Keratinocyte (primary cell): Measurements from ENCODE around the gene PLD1. TPM values are rescaled to one million over a fixed set of nuclear protein-coding genes. Genes with fewer than 3 reads are reported as not detected.

Experiments
- DNase-seq: peaks from one replicate; pipeline ENCODE4 v3.0.0-alpha.2; 2011; ENCODE audit warnings: low read depth, missing footprints, low spot score
- FAIRE-seq: peaks from 2 replicates; lab custom pipeline; 2011; peaks lifted over from hg19 to GRCh38; lab: Jason Lieb, UNC
- H2AFZ ChIP-seq: 2 replicates; pipeline ENCODE4 v1.6.0; 2012; ENCODE audit warnings: low read length, control low read depth, inconsistent platforms; ENCODE audit not compliant: control insufficient read depth
- H3K27ac ChIP-seq: 2 replicates; pipeline ENCODE4 v1.5.1; 2011; ENCODE audit warnings: low read length; ENCODE audit not compliant: control insufficient read depth, insufficient read depth
- H3K27me3 ChIP-seq: 3 replicates; pipeline ENCODE4 v1.6.0; 2011; ENCODE audit warnings: low read length; ENCODE audit not compliant: control insufficient read depth, insufficient read depth; ENCODE audit errors: extremely low read depth
- H3K36me3 ChIP-seq, 2 experiments: 2 replicates in 1 of 2; 3 replicates in 1 of 2; pipeline ENCODE4 v1.5.1; 2011; ENCODE audit warnings: low read length in 2 of 2, mild to moderate bottlenecking in 1 of 2; ENCODE audit not compliant: control insufficient read depth in 2 of 2, insufficient read depth in 2 of 2; ENCODE audit errors: extremely low read depth in 1 of 2
- H3K4me1 ChIP-seq: 3 replicates; pipeline ENCODE4 v1.5.1; 2011; ENCODE audit warnings: low read length; ENCODE audit not compliant: control insufficient read depth, insufficient read depth; ENCODE audit errors: extremely low read depth
- H3K4me2 ChIP-seq: 3 replicates; pipeline ENCODE4 v1.6.0; 2011; ENCODE audit warnings: low read depth, low read length; ENCODE audit not compliant: control insufficient read depth, insufficient read depth; ENCODE audit errors: extremely low read depth
- H3K4me3 ChIP-seq, 3 experiments: fragments of 200-600 bp in 1 of 3; sonication (generic) in 1 of 3; 2 replicates in 2 of 3; 3 replicates in 1 of 3; pipeline ENCODE4 v1.5.1; 2011 to 2016; ENCODE audit warnings: low read length in 3 of 3, mild to moderate bottlenecking in 3 of 3, control low read depth in 2 of 3, inconsistent platforms in 1 of 3, low read depth in 1 of 3, mixed read lengths in 1 of 3, mixed run types in 1 of 3, moderate library complexity in 1 of 3; ENCODE audit not compliant: control insufficient read depth in 2 of 3, insufficient read depth in 2 of 3; ENCODE audit errors: extremely low read depth in 1 of 3
- H3K79me2 ChIP-seq: 2 replicates; pipeline ENCODE4 v1.6.0; 2012; ENCODE audit warnings: low read length; ENCODE audit not compliant: control insufficient read depth, insufficient read depth
- H3K9ac ChIP-seq: 3 replicates; pipeline ENCODE4 v1.6.0; 2011; ENCODE audit warnings: low read length; ENCODE audit not compliant: control insufficient read depth, insufficient read depth; ENCODE audit errors: extremely low read depth
- H3K9me1 ChIP-seq: 3 replicates; pipeline ENCODE4 v1.6.0; 2011; ENCODE audit warnings: low read length; ENCODE audit not compliant: control insufficient read depth, insufficient read depth; ENCODE audit errors: extremely low read depth
- H3K9me3 ChIP-seq: 2 replicates; pipeline ENCODE4 v1.5.1; 2012; ENCODE audit warnings: low read depth, low read length; ENCODE audit not compliant: control insufficient read depth
- H4K20me1 ChIP-seq: 3 replicates; pipeline ENCODE4 v1.6.0; 2011; ENCODE audit warnings: low read length; ENCODE audit not compliant: control insufficient read depth, insufficient read depth; ENCODE audit errors: extremely low read depth
- CTCF ChIP-seq, 3 experiments: IDR thresholded peaks in 1 of 3; conservative IDR thresholded peaks in 1 of 3; optimal IDR thresholded peaks in 1 of 3; 2 replicates in 2 of 3; 3 replicates in 1 of 3; pipeline versions ENCODE3 to v1.5.1; 2011; ENCODE audit warnings: low read length in 3 of 3, mild to moderate bottlenecking in 3 of 3, moderate library complexity in 2 of 3, control low read depth in 1 of 3, inconsistent platforms in 1 of 3; ENCODE audit not compliant: insufficient read depth in 2 of 3; ENCODE audit errors: extremely low read depth in 1 of 3
- EZH2 ChIP-seq: IDR thresholded peaks from one replicate; pipeline ENCODE4 v1.6.1; 2012; ENCODE audit warnings: inconsistent platforms, mild to moderate bottlenecking, low read length, moderate library complexity
- dilution Hi-C: fragments of 300-500 bp; cut with MboI; formaldehyde crosslinking; loops from one replicate; pipeline ENCODE4 v1.7.0; 2020; ENCODE audit warnings: low sequenced_read_pairs; ENCODE audit not compliant: extremely low pct_ligation_motif_present
- polyA plus RNA-seq, 5 experiments: library from polyadenylated mRNA; depleted of rRNA in 3 of 5; stranded (reverse) in 3 of 5; stranded (forward) in 1 of 5; unstranded in 1 of 5; fragments of >200 nt; gene quantifications; 1 replicate in 1 of 5; 2 replicates in 3 of 5; 3 replicates in 1 of 5; pipeline versions ENCODE4 v1.2.1 to v1.2.3, GENCODE V29; 2011 to 2012; ENCODE audit warnings: missing spikeins in 2 of 5, low read depth in 1 of 5, low replicate concordance in 1 of 5

PLD1 gene
- polyA plus RNA-seq, 1 donor (not counting 4 experiments of a cell fraction or from before 2014, with no cell fraction given): 14.7 TPM

- DNase-seq: no peak
- dilution Hi-C loops: no loop called here
- FAIRE-seq: no peak
Observed at GRCh38 chr3:171845481-171846284, 35.4 kb upstream of the PLD1 start.

DNA sequence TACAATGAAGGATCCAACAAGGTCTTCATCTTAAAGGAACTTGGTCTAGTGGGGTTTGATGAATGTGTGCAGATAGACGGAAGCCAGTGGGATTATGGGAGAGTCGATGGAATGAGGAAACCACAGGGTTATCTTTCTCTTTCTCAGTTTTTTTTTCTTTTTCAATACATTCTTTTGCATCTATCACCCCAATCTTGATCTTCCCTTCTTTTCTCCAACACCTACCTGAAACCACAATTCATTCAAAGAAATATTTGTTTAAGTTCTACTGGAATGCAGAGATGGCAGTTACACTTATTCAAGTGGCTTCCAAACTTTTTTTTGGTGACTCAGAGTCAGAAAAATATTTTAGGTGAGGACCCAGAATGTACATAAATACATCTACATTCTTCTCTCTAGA is 34.6 kb upstream of the PLD1 start:
- no peaks in the 10 kb centered on the region for H3K36me3 ChIP-seq
- FAIRE-seq (no peak), DNase-seq (no peak)
- H3K27me3 ChIP-seq: no peaks in the 10 kb centered on the region
- H3K9me3 ChIP-seq: no peaks in the 10 kb centered on the region
- H4K20me1 ChIP-seq: no peaks in the 10 kb centered on the region
- no peaks in the 10 kb centered on the region for H3K9me1 ChIP-seq
- no peaks in the 10 kb centered on the region for H3K79me2 ChIP-seq
- H3K4me1 ChIP-seq: no peaks in the 10 kb centered on the region
- H3K4me3 ChIP-seq: no peak overlapping the region
- no peak overlapping the region for H3K27ac ChIP-seq
- TF ChIP-seq CTCF (optimal IDR thresholded peaks at IDR 0.05 in 1 of 3, IDR thresholded peaks at IDR 0.05 in 1 of 3, conservative IDR thresholded peaks at IDR 0.05 in 1 of 3; ENCODE audit: extremely low read depth in 1 of 3, insufficient read depth in 2 of 3, low read length in 3 of 3) (no peak), EZH2 (no peak)
- no peak overlapping the region for H2AFZ ChIP-seq
- dilution Hi-C loops: no loop called here
- no peak overlapping the region for H3K9ac ChIP-seq
- no peak overlapping the region for H3K4me2 ChIP-seq

More at GRCh38 chr3:171845481-171846284, 35.4 kb upstream of the PLD1 start:
- H3K9ac ChIP-seq: no peak overlapping the region
- H3K9me1 ChIP-seq: no peaks in the 10 kb centered on the region
- no peak overlapping the region for H3K27ac ChIP-seq
- H3K4me2 ChIP-seq: no peak overlapping the region
- no peaks in the 10 kb centered on the region for H3K27me3 ChIP-seq
- H3K36me3 ChIP-seq: no peaks in the 10 kb centered on the region
- no peaks in the 10 kb centered on the region for H3K4me1 ChIP-seq
- TF ChIP-seq EZH2 (no peak), CTCF (optimal IDR thresholded peaks at IDR 0.05 in 1 of 3, IDR thresholded peaks at IDR 0.05 in 1 of 3, conservative IDR thresholded peaks at IDR 0.05 in 1 of 3; ENCODE audit: extremely low read depth in 1 of 3, insufficient read depth in 2 of 3, low read length in 3 of 3) (no peak)
- H2AFZ ChIP-seq: no peak overlapping the region
- no peaks in the 10 kb centered on the region for H4K20me1 ChIP-seq
- H3K79me2 ChIP-seq: no peaks in the 10 kb centered on the region
- no peaks in the 10 kb centered on the region for H3K9me3 ChIP-seq
- H3K4me3 ChIP-seq: no peak overlapping the region
